Chondrocyte (in vitro differentiated cells): ENCODE results near the gene STIM2. TPM values are rescaled to one million over a fixed set of nuclear protein-coding genes. Genes with fewer than 3 reads are reported as not detected.

ENCODE experiments used
- DNase-seq: peaks from one replicate; pipeline ENCODE4 v3.0.0; 2021; ENCODE audit warnings: mixed read lengths, low spot score
- H3K27ac Mint-ChIP-seq: one replicate; pipeline ENCODE4 v1.8.0; 2021; ENCODE audit warnings: mild to moderate bottlenecking, moderate library complexity, mixed read lengths; ENCODE audit not compliant: unreplicated experiment
- H3K27me3 Mint-ChIP-seq: 2 replicates; pipeline ENCODE4 v1.8.0; 2021; ENCODE audit warnings: low read depth, mixed read lengths
- H3K36me3 Mint-ChIP-seq: 2 replicates; pipeline ENCODE4 v1.8.0; 2021; ENCODE audit warnings: low read depth, mixed read lengths
- H3K4me1 Mint-ChIP-seq: 2 replicates; pipeline ENCODE4 v1.8.0; 2021; ENCODE audit warnings: low read depth, mild to moderate bottlenecking, mixed read lengths
- H3K4me3 Mint-ChIP-seq: one replicate; pipeline ENCODE4 v1.8.0; 2021; ENCODE audit warnings: mild to moderate bottlenecking, moderate library complexity, mixed read lengths; ENCODE audit not compliant: unreplicated experiment
- H3K9me3 Mint-ChIP-seq: 2 replicates; pipeline ENCODE4 v1.8.0; 2021; ENCODE audit warnings: low read depth, mixed read lengths
- total RNA-seq: library from RNA; stranded (reverse); gene quantifications from 3 replicates; pipeline ENCODE4 v1.2.1, GENCODE V29; 2021
- TF ChIP-seq, protein P1 (sequence below): fragments of 200-600 bp; sonication (generic); IDR thresholded peaks from 2 replicates; pipeline ENCODE4 v1.5.0; 2021; ENCODE audit warnings: antibody characterized with exemption, mild to moderate bottlenecking, moderate library complexity

The STIM2 gene
- total RNA-seq, 1 donor from 2014 or later, result 13.5 TPM

DNA sequence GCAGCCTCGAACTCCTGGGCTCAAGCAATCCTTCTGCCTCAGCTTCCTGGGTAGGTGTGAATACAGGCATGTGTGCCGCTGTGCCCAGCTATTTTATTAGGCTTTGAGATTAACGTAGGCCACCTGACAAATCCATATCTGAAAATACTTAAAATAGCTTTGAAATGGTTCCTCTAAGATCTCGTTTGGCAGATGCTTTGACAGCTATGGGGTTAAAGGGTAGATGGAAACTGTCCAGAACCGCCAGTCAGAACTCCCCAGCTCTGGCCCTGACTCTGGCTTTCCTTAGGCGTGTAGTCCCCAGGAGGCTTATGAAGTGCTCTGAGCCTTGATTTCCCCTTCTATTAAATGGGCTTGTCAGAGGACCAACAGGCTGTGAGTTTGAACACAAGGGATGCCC lies 32.8 kb upstream of the STIM2 start:
- H3K9me3 Mint-ChIP-seq, result peaks cover 4% of the 10 kb centered on the region
- H3K27me3 Mint-ChIP-seq, result no peaks in the 10 kb centered on the region
- no peak for DNase-seq
- H3K36me3 Mint-ChIP-seq, result peaks cover 2% of the 10 kb centered on the region
- no peak overlapping the region for H3K27ac Mint-ChIP-seq
- TF ChIP-seq, protein P1, sequence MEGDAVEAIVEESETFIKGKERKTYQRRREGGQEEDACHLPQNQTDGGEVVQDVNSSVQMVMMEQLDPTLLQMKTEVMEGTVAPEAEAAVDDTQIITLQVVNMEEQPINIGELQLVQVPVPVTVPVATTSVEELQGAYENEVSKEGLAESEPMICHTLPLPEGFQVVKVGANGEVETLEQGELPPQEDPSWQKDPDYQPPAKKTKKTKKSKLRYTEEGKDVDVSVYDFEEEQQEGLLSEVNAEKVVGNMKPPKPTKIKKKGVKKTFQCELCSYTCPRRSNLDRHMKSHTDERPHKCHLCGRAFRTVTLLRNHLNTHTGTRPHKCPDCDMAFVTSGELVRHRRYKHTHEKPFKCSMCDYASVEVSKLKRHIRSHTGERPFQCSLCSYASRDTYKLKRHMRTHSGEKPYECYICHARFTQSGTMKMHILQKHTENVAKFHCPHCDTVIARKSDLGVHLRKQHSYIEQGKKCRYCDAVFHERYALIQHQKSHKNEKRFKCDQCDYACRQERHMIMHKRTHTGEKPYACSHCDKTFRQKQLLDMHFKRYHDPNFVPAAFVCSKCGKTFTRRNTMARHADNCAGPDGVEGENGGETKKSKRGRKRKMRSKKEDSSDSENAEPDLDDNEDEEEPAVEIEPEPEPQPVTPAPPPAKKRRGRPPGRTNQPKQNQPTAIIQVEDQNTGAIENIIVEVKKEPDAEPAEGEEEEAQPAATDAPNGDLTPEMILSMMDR, result no peak
- no peak overlapping the region for H3K4me3 Mint-ChIP-seq
- H3K4me1 Mint-ChIP-seq, result no peaks in the 10 kb centered on the region

DNA sequence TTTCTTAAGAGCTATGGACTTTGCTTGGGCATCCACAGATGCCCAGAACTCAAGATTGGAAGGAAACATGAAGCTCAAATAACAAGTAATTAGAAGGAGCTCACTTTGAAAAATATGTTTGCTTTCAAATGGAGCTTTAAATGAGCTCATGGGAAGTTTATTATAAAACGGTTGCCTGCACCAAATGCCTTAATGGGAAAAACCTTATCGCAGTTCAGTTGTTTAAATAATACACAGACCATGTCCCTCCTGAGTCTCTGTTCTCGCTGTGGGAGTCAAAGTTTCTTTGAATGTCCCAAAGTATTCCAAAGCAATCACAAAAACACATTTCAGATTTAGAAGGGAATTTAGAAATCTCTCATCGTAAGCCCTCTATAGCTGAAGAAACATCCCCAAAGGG lies 31.6 kb upstream of the STIM2 start:
- DNase-seq, result no peak
- H3K9me3 Mint-ChIP-seq, result no peaks in the 10 kb centered on the region
- H3K27ac Mint-ChIP-seq, result no peak overlapping the region
- no peaks in the 10 kb centered on the region for H3K36me3 Mint-ChIP-seq
- H3K4me1 Mint-ChIP-seq, result no peaks in the 10 kb centered on the region
- TF ChIP-seq, protein P1, result no peak
- H3K4me3 Mint-ChIP-seq, result no peak overlapping the region
- no peaks in the 10 kb centered on the region for H3K27me3 Mint-ChIP-seq

DNA sequence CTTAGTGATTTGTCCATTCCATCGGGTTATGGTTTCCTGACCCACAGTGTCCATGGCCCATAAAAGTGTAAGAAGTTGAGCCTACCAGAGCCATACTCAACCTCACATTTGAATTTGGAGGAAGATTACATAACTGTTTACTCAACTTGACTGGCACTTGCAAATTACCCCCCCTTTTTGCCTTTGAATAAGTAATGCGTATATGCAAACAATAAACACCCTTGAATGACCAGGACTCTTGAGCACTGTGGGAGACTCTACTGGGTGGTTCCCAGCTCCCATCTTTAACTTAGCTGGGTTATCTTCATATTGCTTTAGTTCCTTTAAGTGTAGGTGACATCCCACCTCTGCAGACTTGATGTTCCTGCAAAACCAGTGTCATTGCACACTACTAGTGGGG lies 30.6 kb upstream of the STIM2 start:
- H3K4me3 Mint-ChIP-seq, result no peak overlapping the region
- TF ChIP-seq, protein P1, result no peak
- DNase-seq, result no peak
- no peaks in the 10 kb centered on the region for H3K27me3 Mint-ChIP-seq
- no peaks in the 10 kb centered on the region for H3K4me1 Mint-ChIP-seq
- H3K9me3 Mint-ChIP-seq, result no peaks in the 10 kb centered on the region
- H3K36me3 Mint-ChIP-seq, result peaks cover 2% of the 10 kb centered on the region
- H3K27ac Mint-ChIP-seq, result no peak overlapping the region

DNA sequence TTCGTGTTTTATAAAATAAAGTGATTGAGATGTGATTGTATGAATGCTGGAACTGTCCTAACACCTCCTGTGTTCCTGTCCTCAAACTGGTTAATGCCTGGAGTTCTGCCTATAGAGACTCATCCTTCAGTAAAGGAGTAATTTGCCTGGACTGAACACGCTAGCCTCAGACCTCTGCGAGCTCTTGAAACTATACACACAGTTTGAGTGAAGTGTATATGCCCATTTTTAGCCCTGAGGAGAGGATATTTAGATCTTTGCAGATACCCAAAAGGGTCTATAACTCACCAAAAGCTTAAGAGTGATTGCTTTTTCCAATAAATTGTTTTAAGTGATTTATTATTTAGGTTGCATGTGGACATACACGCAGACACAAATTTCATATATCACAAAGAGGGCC lies 29.9 kb upstream of the STIM2 start:
- TF ChIP-seq, protein P1, result no peak
- DNase-seq, result no peak
- no peak overlapping the region for H3K4me3 Mint-ChIP-seq
- no peak overlapping the region for H3K27ac Mint-ChIP-seq
- H3K4me1 Mint-ChIP-seq, result no peaks in the 10 kb centered on the region
- peaks cover 2% of the 10 kb centered on the region for H3K36me3 Mint-ChIP-seq
- no peaks in the 10 kb centered on the region for H3K27me3 Mint-ChIP-seq
- no peaks in the 10 kb centered on the region for H3K9me3 Mint-ChIP-seq

DNA sequence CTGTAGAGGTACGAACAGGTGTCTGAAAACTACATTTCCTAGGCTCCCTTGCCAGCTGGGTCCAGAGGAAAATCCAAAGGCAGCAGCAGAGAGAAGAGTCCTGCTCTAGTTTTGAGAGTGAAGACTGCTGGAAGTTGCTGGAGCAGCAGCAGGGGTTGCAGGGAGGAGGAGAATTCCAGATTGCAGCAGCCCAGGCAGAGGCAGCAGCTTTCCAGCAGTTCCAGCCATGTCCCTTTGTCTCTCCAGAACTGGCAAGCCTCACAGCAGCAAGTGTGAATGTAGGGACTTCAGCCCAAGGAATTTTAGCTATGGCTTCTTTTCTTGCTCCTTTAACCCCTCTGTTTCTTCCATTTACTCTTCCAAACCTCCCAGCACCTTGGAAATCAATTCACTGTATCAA lies 24.1 kb upstream of the STIM2 start:
- Mint-ChIP-seq H3K4me3 (no peak overlapping the region), H3K27me3 (no peaks in the 10 kb centered on the region), H3K36me3 (peaks cover 2% of the 10 kb centered on the region), H3K27ac (no peak overlapping the region), H3K4me1 (peaks cover 12% of the 10 kb centered on the region), H3K9me3 (no peaks in the 10 kb centered on the region)
- TF ChIP-seq, protein P1, result no peak
- DNase-seq, result no peak
